ENCODE data around the gene PLXDC2.

The PLXDC2 gene

DNA sequence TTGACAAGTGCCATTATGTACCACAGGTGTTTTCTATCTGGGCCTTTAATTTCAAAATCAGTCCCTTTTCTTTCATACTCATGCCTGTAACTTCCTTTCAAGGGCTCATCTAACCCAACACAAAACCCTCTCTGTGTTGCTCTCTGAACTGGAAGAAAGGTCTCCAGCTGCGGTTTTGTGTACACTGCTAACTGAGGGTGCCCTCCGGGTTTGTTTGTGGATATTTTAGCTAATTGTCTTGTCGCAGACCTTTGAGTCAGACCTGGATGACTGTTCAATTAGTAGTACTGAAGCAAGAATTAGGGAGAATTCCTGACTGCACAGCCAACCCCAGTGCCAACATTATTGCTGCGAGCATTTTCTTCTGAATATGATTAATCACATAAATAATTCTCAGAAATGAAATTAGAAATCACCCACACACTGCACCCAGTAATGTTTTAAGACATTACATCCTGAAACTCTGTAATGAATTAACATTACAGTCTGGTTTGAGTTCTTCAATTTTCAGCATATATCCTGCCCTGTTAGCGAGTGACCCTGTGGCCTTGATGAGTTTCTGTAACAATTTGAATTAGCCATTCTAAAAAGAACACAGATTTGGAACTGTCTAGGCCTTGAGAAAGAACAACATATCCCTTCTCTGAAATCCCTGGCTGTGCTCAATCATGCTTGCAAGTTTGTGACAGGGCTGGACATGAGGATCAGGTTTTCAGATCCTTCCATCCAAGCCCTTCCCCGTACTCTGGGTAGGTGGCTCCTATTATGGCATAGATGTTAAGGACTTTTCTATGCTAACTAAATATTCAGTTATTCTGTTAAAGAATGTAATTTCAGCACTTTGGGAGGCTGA, 460.1 kb downstream of the PLXDC2 start (continued):
- TF ChIP-seq ZNF121 (tag by site-specific recombination; IDR thresholded peaks at IDR 0.05) (no peak), OVOL3 (tag by site-specific recombination; IDR thresholded peaks at IDR 0.05) (no peak), ZNF426 (tag by site-specific recombination; IDR thresholded peaks at IDR 0.05) (no peak)

DNA sequence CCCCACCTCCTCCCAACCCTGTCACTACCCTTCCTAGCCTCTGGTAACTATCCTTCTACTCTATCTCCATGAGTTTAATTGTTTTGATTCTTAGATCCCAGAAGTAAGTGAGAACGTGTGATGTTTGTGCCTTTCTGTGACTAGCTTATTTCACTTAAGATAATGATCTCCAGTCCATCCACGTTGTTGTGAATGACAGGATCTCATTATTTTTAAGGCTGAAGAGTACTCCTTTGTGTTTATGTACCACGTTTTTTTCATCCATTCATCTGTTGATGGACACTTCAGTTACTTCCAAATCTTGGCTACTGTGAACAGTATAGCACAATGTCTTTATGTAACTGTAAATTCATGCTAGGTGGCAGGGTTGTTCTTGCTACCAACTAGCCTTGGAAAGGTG, 461.6 kb downstream of the PLXDC2 start:
- peaks cover 2% of the 10 kb centered on the region; the same call in 1 of the 2 replicates for H3K4me1 ChIP-seq (ENCODE audit: control insufficient read depth, insufficient read depth, low read length)
- no peaks in the 10 kb centered on the region for H3K9me3 ChIP-seq (ENCODE audit: control insufficient read depth, insufficient read depth, low read depth, low read length)
- TF ChIP-seq ZNF133 (tag by site-specific recombination; IDR thresholded peaks at IDR 0.05), result no peak
- TF ChIP-seq ZXDB (tag by site-specific recombination; IDR thresholded peaks at IDR 0.05), result no peak
- no peak for TF ChIP-seq ZNF155 (tag by site-specific recombination; IDR thresholded peaks at IDR 0.05)
- TF ChIP-seq ZBTB8A (tag by site-specific recombination; IDR thresholded peaks at IDR 0.05), result no peak
- TF ChIP-seq, protein P1, sequence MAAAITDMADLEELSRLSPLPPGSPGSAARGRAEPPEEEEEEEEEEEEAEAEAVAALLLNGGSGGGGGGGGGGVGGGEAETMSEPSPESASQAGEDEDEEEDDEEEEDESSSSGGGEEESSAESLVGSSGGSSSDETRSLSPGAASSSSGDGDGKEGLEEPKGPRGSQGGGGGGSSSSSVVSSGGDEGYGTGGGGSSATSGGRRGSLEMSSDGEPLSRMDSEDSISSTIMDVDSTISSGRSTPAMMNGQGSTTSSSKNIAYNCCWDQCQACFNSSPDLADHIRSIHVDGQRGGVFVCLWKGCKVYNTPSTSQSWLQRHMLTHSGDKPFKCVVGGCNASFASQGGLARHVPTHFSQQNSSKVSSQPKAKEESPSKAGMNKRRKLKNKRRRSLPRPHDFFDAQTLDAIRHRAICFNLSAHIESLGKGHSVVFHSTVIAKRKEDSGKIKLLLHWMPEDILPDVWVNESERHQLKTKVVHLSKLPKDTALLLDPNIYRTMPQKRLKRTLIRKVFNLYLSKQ (tag by site-specific recombination; IDR thresholded peaks at IDR 0.05; ENCODE audit: borderline replicate concordance), result no peak
- no peak for TF ChIP-seq ZNF658 (tag by site-specific recombination; IDR thresholded peaks at IDR 0.05)
- TF ChIP-seq, protein P2, sequence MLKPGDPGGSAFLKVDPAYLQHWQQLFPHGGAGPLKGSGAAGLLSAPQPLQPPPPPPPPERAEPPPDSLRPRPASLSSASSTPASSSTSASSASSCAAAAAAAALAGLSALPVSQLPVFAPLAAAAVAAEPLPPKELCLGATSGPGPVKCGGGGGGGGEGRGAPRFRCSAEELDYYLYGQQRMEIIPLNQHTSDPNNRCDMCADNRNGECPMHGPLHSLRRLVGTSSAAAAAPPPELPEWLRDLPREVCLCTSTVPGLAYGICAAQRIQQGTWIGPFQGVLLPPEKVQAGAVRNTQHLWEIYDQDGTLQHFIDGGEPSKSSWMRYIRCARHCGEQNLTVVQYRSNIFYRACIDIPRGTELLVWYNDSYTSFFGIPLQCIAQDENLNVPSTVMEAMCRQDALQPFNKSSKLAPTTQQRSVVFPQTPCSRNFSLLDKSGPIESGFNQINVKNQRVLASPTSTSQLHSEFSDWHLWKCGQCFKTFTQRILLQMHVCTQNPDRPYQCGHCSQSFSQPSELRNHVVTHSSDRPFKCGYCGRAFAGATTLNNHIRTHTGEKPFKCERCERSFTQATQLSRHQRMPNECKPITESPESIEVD (tag by site-specific recombination; IDR thresholded peaks at IDR 0.05), result no peak
- TF ChIP-seq SCRT2 (tag by site-specific recombination; IDR thresholded peaks at IDR 0.05), result no peak
- TF ChIP-seq, protein P3, sequence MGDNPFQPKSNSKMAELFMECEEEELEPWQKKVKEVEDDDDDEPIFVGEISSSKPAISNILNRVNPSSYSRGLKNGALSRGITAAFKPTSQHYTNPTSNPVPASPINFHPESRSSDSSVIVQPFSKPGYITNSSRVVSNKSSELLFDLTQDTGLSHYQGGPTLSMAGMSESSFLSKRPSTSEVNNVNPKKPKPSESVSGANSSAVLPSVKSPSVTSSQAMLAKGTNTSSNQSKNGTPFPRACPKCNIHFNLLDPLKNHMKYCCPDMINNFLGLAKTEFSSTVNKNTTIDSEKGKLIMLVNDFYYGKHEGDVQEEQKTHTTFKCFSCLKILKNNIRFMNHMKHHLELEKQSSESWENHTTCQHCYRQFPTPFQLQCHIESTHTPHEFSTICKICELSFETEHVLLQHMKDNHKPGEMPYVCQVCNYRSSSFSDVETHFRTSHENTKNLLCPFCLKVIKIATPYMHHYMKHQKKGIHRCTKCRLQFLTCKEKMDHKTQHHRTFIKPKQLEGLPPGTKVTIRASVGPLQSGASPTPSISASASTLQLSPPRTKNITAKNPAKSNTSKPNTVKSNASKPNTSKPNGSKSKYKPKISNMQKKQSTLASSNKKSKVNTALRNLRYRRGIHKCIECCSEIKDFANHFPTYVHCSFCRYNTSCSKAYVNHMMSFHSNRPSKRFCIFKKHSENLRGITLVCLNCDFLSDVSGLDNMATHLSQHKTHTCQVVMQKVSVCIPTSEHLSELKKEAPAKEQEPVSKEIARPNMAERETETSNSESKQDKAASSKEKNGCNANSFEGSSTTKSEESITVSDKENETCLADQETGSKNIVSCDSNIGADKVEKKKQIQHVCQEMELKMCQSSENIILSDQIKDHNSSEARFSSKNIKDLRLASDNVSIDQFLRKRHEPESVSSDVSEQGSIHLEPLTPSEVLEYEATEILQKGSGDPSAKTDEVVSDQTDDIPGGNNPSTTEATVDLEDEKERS (tag by site-specific recombination; IDR thresholded peaks at IDR 0.05), result no peak
- no peak for TF ChIP-seq ZNF394 (tag by site-specific recombination; IDR thresholded peaks at IDR 0.05; ENCODE audit: borderline replicate concordance)
- ChIA-PET CTCF (no interaction called here), POLR2A (no interaction called here)
- no peaks in the 10 kb centered on the region; a peak in 1 of 3 replicates for H3K36me3 ChIP-seq (ENCODE audit: control insufficient read depth in 2 of 2, insufficient read depth in 1 of 2, low read length in 2 of 2)
- no peak overlapping the region for H3K4me3 ChIP-seq (ENCODE audit: low read depth, low read length)
- no peak overlapping the region for H3K27ac ChIP-seq (ENCODE audit: extremely low read depth, low read depth, low read length)

DNA sequence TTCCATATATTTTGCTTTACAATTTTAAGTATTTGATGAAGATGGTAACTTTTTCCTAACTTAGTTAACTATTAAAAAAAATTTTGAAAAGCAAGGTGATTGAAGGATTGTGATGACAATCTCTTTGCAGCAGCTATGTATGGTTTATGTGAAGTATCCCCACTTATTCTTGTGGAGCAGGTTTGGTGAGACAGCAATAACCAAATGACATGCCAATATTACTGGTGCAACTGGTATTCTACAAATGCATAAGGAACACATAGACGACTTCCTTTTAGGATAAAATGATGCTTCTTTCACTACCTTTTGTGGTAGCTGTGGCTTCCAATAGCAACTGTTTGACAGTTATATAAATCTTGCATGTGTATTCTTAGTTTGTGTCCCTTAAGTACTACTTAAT, 465.3 kb downstream of the PLXDC2 start:
- CTCF ChIA-PET, result interaction anchor here (0.9 kb wide), 1 partner anchor 353 kb away, joined by 4 read pairs; no protein-coding TSS in a partner anchor
- TF ChIP-seq HOXA7 (CRISPR knock-in tag; IDR thresholded peaks at IDR 0.05; ENCODE audit: borderline replicate concordance) (no peak), ZNF426 (tag by site-specific recombination; IDR thresholded peaks at IDR 0.05) (no peak), ZNF211 (tag by site-specific recombination; IDR thresholded peaks at IDR 0.05; ENCODE audit: low read depth) (no peak), KLF8 (tag by site-specific recombination; IDR thresholded peaks at IDR 0.05) (no peak)
- TF ChIP-seq, protein P4, sequence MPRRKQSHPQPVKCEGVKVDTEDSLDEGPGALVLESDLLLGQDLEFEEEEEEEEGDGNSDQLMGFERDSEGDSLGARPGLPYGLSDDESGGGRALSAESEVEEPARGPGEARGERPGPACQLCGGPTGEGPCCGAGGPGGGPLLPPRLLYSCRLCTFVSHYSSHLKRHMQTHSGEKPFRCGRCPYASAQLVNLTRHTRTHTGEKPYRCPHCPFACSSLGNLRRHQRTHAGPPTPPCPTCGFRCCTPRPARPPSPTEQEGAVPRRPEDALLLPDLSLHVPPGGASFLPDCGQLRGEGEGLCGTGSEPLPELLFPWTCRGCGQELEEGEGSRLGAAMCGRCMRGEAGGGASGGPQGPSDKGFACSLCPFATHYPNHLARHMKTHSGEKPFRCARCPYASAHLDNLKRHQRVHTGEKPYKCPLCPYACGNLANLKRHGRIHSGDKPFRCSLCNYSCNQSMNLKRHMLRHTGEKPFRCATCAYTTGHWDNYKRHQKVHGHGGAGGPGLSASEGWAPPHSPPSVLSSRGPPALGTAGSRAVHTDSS (tag by site-specific recombination; IDR thresholded peaks at IDR 0.05), result no peak
- TF ChIP-seq, protein P1 (tag by site-specific recombination; IDR thresholded peaks at IDR 0.05; ENCODE audit: borderline replicate concordance), result no peak
- Histone ChIP-seq H3K36me3 (ENCODE audit: control insufficient read depth in 2 of 2, insufficient read depth in 1 of 2, low read length in 2 of 2) (no peaks in the 10 kb centered on the region; a peak in 1 of 3 replicates), H3K27ac (ENCODE audit: extremely low read depth, low read depth, low read length) (no peak overlapping the region), H3K4me1 (ENCODE audit: control insufficient read depth, insufficient read depth, low read length) (no peaks in the 10 kb centered on the region), H3K9me3 (ENCODE audit: control insufficient read depth, insufficient read depth, low read depth, low read length) (no peaks in the 10 kb centered on the region), H3K4me3 (ENCODE audit: low read depth, low read length) (no peak overlapping the region)
- POLR2A ChIA-PET, result no interaction called here
